NCI-H2227 (cell line): ENCODE measurements around the gene CPOX.

Experiments used
- DNase-seq: peaks from one replicate; lab custom pipeline; 2025; ENCODE audit not compliant: unreplicated experiment; lab: John Stamatoyannopoulos, UW

The CPOX gene

GRCh38 chr3:98541695-98542094 lies 51.7 kb downstream of the CPOX start:
- DNase-seq: no peak

- no peak for DNase-seq
These were observed 53.1 kb downstream of the CPOX start for GRCh38 chr3:98540346-98540745.

GRCh38 chr3:98536456-98537017 lies 56.9 kb downstream of the CPOX start:
- DNase-seq: no peak

- DNase-seq: no peak
These were observed 58.7 kb downstream of the CPOX start for GRCh38 chr3:98534734-98535133.

- no peak for DNase-seq
These were observed 59.2 kb downstream of the CPOX start for GRCh38 chr3:98534168-98534567.

- DNase-seq: no peak
These were observed 60.5 kb downstream of the CPOX start for GRCh38 chr3:98532709-98533571.

GRCh38 chr3:98532275-98532637 lies 61.2 kb downstream of the CPOX start:
- DNase-seq: no peak

GRCh38 chr3:98531622-98532274 lies 61.7 kb downstream of the CPOX start, which contains the start of gene GPR15:
Gene GPR15 (plus strand): TSS chr3:98531978. CDS start chr3:98532034, 56 bp downstream.
- DNase-seq: no peak

- DNase-seq: no peak
These were observed 62.7 kb downstream of the CPOX start for GRCh38 chr3:98530676-98531075.

GRCh38 chr3:98529856-98530459 lies 63.5 kb downstream of the CPOX start:
- no peak for DNase-seq
